ENCODE data around the gene HES4.
"Not testable (repeated sequence)": the region's sequence is repeated elsewhere in the genome, so short reads cannot be mapped to it uniquely, and the experiment has no call there.

HES4 gene

DNA sequence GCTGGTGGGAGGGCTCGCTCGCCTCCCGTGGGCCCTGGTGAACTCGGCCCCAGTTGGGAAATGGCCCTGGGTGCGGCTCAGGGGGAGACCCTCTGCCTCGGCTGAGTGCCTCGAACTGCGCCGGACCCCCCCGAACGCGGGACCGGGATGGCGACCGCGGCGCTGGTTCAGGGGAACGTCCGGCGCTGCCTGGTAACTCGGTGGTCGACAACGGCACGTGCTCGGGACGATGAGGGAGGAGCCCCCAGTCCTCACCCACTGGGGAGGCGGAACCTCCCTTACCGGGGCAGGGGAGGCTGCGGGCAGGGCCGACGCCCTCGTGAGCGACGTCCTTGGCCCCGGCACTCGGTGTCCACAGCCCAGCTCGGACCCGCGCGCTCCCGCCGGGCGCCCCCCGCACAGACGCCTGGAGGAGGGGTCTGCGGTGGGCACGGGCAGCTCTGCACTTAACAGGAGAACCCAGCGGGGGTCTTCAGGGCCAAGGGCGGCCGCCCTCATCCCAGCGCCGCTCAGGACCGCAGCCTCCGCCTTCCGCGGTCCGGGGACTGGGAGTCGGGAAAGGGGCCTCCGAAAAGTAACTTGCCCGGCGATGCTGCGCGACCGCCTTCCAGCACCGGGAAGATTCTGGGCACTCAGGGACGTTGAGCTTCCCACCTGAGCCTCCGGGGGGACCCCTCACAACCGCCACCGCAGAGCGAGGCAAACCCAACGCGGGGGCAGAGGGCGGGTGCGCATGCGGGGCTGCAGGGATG, 1.7 kb downstream of the HES4 start:
- DNase-seq, result no peak

GRCh38 chr1:997713-997992, 2.2 kb downstream of the HES4 start:
- DNase-seq, result no peak

DNA sequence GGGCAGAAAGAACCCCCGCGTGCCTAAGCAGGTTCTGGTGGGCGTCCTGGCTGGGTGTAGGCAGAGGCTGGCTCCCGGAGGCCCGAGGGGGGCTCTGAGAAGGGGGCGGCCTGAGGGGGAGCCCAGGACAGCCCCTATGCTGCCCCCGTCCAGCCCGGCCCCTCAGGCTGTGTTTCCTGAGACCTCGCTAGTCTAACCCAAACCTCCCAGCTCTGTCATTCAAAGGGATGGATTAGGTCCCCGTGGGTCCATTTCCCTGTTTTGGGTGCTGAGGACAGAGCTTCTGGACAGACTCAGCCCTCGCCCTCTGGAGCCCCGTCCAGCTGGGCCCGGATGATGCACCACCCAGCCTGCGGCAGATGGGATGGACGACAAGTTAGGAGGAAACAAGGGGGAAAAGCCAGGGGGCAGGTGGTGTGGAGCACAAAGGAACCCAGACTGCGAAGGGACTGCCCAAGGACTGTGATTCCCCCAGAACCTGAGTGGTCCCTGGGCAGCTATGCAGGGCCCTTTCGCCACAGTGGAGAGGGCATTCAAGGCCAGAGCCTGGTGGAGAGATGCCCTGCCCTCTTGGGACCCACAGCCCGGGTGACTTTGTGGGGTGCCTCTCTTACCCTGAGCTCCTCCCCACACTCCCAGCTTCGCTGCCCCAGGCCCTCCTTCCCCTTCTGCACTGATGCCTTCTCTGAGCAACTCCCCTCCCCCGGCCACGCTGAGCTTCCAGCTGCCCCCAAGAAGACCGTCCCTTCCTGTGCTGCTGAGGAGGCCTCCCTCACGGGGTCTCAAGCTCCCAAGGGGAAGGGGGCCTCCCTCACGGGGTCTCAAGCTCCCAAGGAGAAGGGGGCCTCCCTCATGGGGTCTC, 2.8 kb downstream of the HES4 start:
- DNase-seq, result no peak

DNA sequence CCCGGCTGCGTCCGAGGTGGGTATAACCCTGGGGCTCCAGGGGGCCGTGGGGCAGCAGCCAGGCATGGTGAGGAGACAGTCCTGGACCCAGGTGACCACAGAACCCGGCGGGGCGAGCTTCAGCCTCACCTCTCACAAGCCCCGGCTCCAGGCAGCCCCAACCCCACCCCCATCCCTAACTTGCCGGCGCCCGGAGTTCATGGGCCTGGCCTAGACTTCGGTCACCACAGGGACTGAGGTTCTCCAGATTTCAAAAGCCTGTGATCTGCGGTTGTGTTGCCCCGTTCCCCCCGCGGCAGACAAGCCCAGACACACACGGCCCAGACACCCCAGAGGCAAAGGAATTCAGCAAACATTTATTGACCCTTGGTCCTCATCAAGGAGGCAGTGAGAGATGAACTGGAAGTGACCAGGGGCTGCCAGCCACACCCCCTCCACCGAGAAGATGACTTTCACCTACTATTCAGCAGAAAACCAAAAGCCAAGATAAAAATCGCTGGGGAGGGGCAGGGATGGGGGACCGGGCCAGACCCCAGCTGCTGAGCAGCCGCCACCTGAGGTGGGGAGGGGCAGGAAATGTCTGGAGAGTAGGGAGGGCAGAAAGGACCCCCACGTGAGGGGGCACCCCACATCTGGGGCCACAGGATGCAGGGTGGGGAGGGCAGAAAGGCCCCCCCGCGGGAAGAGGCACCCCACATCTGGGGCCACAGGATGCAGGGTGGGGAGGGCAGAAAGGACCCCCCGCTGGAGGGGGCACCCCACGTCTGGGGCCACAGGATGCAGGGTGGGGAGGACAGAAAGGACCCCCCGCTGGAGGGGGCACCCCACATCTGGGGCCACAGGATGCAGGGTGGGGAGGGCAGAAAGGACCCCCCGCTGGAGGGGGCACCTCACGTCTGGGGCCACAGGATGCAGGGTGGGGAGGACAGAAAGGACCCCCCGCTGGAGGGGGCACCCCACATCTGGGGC, 3.9 kb downstream of the HES4 start:
- no peak for DNase-seq

DNA sequence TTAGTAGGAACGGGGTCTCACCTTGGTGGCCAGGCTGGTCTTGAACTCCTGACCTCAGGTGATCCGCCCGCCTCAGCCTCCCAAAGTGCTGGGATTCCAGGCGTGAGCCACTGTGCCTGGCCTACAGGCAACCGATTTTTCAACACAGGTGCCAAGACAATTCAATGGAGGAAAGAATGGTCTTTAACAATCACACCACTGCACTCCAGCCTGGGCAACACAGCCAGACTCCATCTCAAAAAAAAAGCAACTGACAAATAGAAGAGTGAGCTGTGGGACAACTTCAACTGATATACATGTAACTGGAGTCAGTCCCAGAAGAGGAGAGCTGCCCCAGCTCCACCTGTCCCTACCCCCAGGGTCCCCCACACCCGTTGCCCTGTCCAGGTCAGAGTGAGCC, 5.4 kb downstream of the HES4 start:
- DNase-seq, result not testable (repeated sequence)

GRCh38 chr1:993379-993995, 6.4 kb downstream of the HES4 start:
- no peak for DNase-seq

- DNase-seq, result no peak
Measured at GRCh38 chr1:992362-992761, 7.5 kb downstream of the HES4 start.

GRCh38 chr1:991895-992294, 8.0 kb downstream of the HES4 start:
- no peak for DNase-seq

GRCh38 chr1:991275-991674, 8.6 kb downstream of the HES4 start:
- DNase-seq, result not testable (repeated sequence)

DNA sequence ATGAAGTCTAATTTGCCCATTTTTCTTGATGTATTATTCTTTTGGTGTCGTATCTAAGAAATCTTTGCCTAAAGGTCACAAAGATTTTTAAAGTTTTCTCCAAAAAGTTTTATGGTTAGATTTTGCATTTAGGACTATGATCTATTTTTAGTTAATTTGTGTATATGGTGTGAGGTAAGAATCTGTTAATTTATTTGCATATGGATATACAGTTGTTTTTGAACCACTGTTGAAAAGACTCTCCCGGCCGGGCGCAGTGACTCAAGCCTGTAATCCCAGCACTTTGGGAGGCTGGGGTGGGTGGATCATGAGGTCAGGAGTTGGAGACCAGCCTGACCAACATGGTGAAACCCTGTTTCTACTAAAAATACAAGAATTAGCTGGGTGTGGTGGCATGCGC, 11.8 kb downstream of the HES4 start:
- not testable (repeated sequence) for DNase-seq

- DNase-seq, result no peak
Measured at GRCh38 chr1:985126-985525, 14.8 kb downstream of the HES4 start.

GRCh38 chr1:984476-984814, 15.5 kb downstream of the HES4 start:
- no peak for DNase-seq

- no peak for DNase-seq
Measured at GRCh38 chr1:983798-984475, 16.0 kb downstream of the HES4 start.

DNA sequence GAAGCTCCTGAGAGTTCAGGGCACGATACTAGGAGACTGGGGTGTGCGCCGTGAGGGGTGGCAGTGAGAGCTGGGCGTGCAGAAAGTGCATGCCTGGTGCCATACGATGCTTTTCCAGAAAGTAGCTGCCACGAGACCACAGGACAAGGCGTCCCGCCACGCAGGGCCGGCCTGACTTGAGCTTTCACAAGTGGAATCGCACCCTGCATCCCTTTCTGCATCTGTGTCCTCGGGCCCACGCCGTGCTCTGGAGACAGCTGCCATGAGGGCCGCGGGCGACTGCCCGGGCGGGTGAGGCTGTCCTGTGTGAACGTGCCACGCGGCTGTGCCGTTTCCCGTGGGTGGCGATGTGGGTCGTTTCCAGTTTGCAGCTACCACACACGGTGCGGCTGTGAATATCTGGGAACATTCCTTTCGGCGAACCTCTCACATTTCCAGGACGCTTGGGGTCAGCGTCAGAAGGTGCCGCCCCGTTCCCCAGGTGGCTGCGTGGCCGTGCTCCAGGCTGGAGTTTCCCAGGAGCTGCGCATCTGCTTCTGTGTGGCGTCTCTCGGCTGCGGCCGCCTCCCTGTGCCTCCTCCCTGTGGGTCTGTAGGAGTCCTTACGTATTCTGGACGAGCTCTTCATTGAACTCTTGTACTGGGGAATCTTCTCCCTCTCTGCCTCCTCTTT, 17.0 kb downstream of the HES4 start:
- DNase-seq, result no peak

- DNase-seq, result no peak
Measured at GRCh38 chr1:981955-982558, 17.8 kb downstream of the HES4 start, which contains the start of gene PERM1. PERM1 (minus strand) TSS chr1:982093; CDS start chr1:981029, 1,064 bp downstream.

GRCh38 chr1:981491-981954, 18.4 kb downstream of the HES4 start:
- no peak for DNase-seq

DNA sequence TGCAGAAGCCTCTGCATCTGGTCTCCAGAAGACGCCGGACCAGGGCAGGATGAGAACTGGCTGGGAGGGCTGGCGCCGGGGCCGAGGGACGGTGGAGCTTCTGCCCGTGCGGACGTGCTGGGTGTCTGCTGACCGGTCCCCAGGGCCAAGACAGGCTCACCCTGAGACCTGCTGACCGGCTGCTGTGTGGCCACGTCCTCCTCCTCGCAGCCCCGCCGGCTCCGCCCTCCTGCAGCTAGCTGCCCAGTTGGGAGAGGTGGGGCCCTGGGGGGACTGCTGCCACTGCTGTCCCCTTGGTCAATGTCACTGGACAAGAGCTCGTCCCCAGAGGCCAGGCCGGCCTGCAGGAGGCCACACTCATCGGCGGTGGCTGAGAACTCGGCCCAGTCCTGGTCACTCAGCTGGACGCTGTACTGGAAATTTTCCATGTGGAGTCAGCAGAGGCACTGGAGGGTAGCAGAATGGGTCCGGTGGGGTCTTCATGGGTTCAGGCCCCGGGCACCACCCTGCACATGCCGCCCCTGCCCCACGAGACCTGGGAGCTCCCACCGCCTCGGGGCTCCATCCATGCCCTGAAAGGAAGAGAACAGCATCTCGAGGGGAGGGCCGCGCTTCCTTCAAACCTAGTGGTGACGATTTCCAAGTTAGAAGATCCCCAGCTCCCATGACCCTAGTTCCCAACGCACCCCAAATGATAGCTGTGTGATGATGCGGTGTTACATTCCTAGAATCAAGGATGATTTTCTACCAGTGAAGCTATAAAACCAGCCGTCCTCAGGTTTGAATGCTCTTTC, 19.1 kb downstream of the HES4 start:
- no peak for DNase-seq

- no peak for DNase-seq
Measured at GRCh38 chr1:980137-980571, 19.7 kb downstream of the HES4 start.

- DNase-seq, result no peak
Measured at GRCh38 chr1:979744-980072, 20.2 kb downstream of the HES4 start.
